K562 (cell line): ENCODE data around the gene RPL14. TPM values are rescaled to one million over a fixed set of nuclear protein-coding genes. Genes with fewer than 3 reads are reported as not detected.

Experiments used
- ETV5 ChIP-seq: sonication (generic); formaldehyde crosslinking; IDR thresholded peaks from 2 replicates; pipeline ENCODE4 v1.4.0; 2020; ENCODE audit warnings: low read depth, mild to moderate bottlenecking, missing genetic modification reagents
- FOXK1 ChIP-seq: sonication (generic); formaldehyde crosslinking; IDR thresholded peaks from 2 replicates; pipeline ENCODE4 v1.8.0; 2022; ENCODE audit warnings: missing genetic modification reagents, mild to moderate bottlenecking, borderline replicate concordance
- FOXK2 ChIP-seq, 2 experiments: fragments of 450-650 bp; IDR thresholded peaks in 1 of 2; conservative IDR thresholded peaks in 1 of 2; 2 replicates each; pipeline ENCODE4 v1.6.1; 2016; ENCODE audit warnings: low read depth in 2 of 2, mild to moderate bottlenecking in 1 of 2
- GABPB2 ChIP-seq: fragments of 250-450 bp; sonication (Bioruptor Pico); conservative IDR thresholded peaks from 2 replicates; pipeline ENCODE4 v1.5.1; 2021; ENCODE audit warnings: mild to moderate bottlenecking
- NEUROD1 ChIP-seq: fragments of 150-350 bp; IDR thresholded peaks from 2 replicates; pipeline ENCODE4 v1.6.1; 2014; ENCODE audit warnings: borderline replicate concordance, low read length, low read depth; ENCODE audit not compliant: partially characterized antibody
- NFE2 ChIP-seq: IDR thresholded peaks from 2 replicates; pipeline ENCODE4 v1.6.1; 2014; ENCODE audit warnings: antibody characterized with exemption, low read depth
- NFIC ChIP-seq: fragments of 450-650 bp; IDR thresholded peaks from 2 replicates; pipeline ENCODE4 v1.6.1; 2017; ENCODE audit warnings: mild to moderate bottlenecking, inconsistent platforms
- NR1H2 ChIP-seq: sonication (generic); formaldehyde crosslinking; IDR thresholded peaks from 2 replicates; pipeline ENCODE4 v1.4.0; 2020; ENCODE audit warnings: mild to moderate bottlenecking, missing genetic modification reagents
- NR3C1 ChIP-seq: sonication (generic); formaldehyde crosslinking; IDR thresholded peaks from 2 replicates; pipeline ENCODE4 v1.8.1; 2022; ENCODE audit warnings: missing genetic modification reagents
- PRMT5 ChIP-seq: sonication (generic); formaldehyde crosslinking; IDR thresholded peaks from 2 replicates; pipeline ENCODE4 v1.5.0; 2020; ENCODE audit warnings: missing genetic modification reagents
- PTRF ChIP-seq: fragments of 450-650 bp; IDR thresholded peaks from 2 replicates; pipeline ENCODE4 v1.6.1; 2016; ENCODE audit warnings: mild to moderate bottlenecking, missing genetic modification characterization, missing compliant biosample characterization
- RAD51 ChIP-seq: fragments of 450-650 bp; IDR thresholded peaks from 2 replicates; pipeline ENCODE4 v1.7.1; 2016; ENCODE audit warnings: low read depth, mild to moderate bottlenecking, borderline replicate concordance
- RBM22 ChIP-seq: fragments of 200-400 bp; formaldehyde crosslinking; IDR thresholded peaks from 2 replicates; pipeline ENCODE4 v1.6.1; 2018; ENCODE audit warnings: low read length, low read depth; ENCODE audit not compliant: poor library complexity, severe bottlenecking
- SOX6 ChIP-seq: fragments of 450-650 bp; IDR thresholded peaks from 2 replicates; pipeline ENCODE4 v1.6.1; 2014; ENCODE audit warnings: mild to moderate bottlenecking
- XRCC3 ChIP-seq: fragments of 450-650 bp; IDR thresholded peaks from 2 replicates; pipeline ENCODE4 v1.6.1; 2017; ENCODE audit warnings: mild to moderate bottlenecking, moderate library complexity
- ZNF584 ChIP-seq: fragments of 200-800 bp; sonication (Bioruptor generic); IDR thresholded peaks from 2 replicates; pipeline ENCODE4 v1.6.1; 2016; ENCODE audit warnings: low read depth, mild to moderate bottlenecking, missing genetic modification characterization, missing compliant biosample characterization
- ZNF707 ChIP-seq: fragments of 250-450 bp; sonication (Bioruptor Pico); conservative IDR thresholded peaks from 2 replicates; pipeline ENCODE4 v1.8.0; 2022; ENCODE audit warnings: inconsistent platforms, mild to moderate bottlenecking, moderate library complexity
- polyA plus RNA-seq, 8 experiments: library from polyadenylated mRNA; depleted of rRNA in 4 of 8; stranded (reverse) in 5 of 8; unstranded in 3 of 8; fragments of >200 nt; fragmentation: Nextera tagmentation in 2 of 8; fragmentation: Illumina TruSeq in 1 of 8; extraction: Ambion mirVana in 2 of 8; extraction: Trizol in 1 of 8; gene quantifications; 2 replicates each; pipeline versions ENCODE4 v1.2.1 to v1.2.3, GENCODE V29; 2011 to 2014; ENCODE audit warnings: inconsistent platforms in 1 of 8, missing spikeins in 1 of 8
- total RNA-seq, 7 experiments: library from RNA; depleted of rRNA in 6 of 7; stranded (reverse); fragments of >200 nt in 6 of 7; fragmentation: Illumina TruSeq in 2 of 7; extraction: Trizol in 2 of 7; gene quantifications; 2 replicates each; pipeline versions ENCODE4 v1.2.1 to v1.2.3, GENCODE V29; 2011 to 2021; ENCODE audit warnings: low replicate concordance in 1 of 7
- TF ChIP-seq, protein P1 (sequence below), 2 experiments: fragments of 250-450 bp in 1 of 2; fragments of 450-650 bp in 1 of 2; sonication (Bioruptor Pico) in 1 of 2; IDR thresholded peaks; 2 replicates each; pipeline versions ENCODE4 v1.6.1 to v1.8.0; 2016 to 2021; ENCODE audit warnings: mild to moderate bottlenecking in 2 of 2, moderate library complexity in 2 of 2, missing compliant biosample characterization in 1 of 2, missing genetic modification characterization in 1 of 2
- TF ChIP-seq, protein P2 (sequence below): fragments of 450-650 bp; IDR thresholded peaks from 2 replicates; pipeline ENCODE4 v1.6.1; 2014; ENCODE audit warnings: low read depth, mild to moderate bottlenecking, moderate library complexity, borderline replicate concordance
- TF ChIP-seq, protein P3 (sequence below): fragments of 200-800 bp; sonication (Bioruptor generic); IDR thresholded peaks from 2 replicates; pipeline ENCODE4 v1.6.1; 2016; ENCODE audit warnings: missing genetic modification characterization, missing compliant biosample characterization

Gene RPL14
- total and polyA plus RNA-seq, 9 of the 15 experiments (the other 6 are each of a cell fraction or from before 2014, with no cell fraction given), result 851 to 4,649 (median 2,133) TPM

DNA sequence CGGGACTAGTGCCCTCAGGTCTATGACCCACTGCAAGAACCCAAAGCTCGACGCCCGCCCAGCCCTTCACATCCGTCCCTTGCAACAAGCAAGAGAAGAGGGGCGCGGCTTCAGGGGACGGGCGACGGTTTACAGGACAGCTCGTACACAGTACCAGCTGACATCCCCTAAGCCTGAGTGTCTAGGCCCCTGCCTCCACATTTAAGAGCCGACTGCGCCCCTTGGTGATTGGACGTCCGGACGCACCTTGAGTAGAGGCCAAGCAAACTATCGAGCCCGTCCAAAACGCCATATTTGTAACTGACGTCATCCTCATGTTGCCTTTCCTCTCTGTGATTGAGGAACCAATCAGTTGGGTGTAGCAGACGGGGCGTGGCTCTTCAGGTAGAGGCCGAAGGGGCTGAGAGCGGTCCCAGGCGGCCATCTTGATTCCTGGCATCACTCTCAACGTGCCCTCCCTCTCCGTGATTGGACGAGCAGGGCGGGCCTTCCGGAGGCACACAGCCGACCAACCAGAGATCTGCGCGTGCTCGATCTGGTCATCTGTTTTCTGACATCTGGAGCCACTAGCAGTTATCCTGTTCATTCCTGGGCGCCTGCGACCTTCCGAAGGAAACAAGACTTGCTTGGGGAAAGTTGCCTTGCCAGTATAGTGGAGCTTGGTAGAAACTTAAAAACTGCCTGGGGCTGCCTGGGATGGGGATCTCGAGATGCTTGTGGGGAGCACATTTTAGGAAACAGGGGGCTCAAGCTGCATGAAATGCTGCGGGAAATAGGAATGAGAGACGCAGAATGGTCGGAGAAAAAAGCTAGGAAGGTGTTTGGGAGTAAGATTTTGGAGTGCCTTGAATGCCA, 4.0 kb upstream of the RPL14 start (continued):
- TF ChIP-seq, protein P1, sequence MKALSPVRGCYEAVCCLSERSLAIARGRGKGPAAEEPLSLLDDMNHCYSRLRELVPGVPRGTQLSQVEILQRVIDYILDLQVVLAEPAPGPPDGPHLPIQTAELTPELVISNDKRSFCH (CRISPR knock-in tag; IDR thresholded peaks at IDR 0.05), result no peak
- TF ChIP-seq, protein P1 (tag; IDR thresholded peaks at IDR 0.05), result peak; percentile 78; the same call in 1 of the 2 replicates
- TF ChIP-seq ZNF584 (CRISPR knock-in tag) (no peak; the same call in none of the 2 replicates), NFIC (peak; percentile 64), RAD51 (0 out of 2 replicates have a peak, but pooled peaks have one; percentile 16), NR3C1 (CRISPR knock-in tag) (no peak), ETV5 (CRISPR knock-in tag) (peak; percentile 83), PRMT5 (CRISPR knock-in tag) (no peak), NR1H2 (CRISPR knock-in tag) (no peak), FOXK1 (CRISPR knock-in tag) (peak; percentile 83; the same call in 1 of the 2 replicates), PTRF (tag) (no peak), RBM22 (no peak), SOX6 (no peak; the same call in none of the 2 replicates), GABPB2 (peak; percentile 68; the same call in 1 of the 2 replicates), XRCC3 (no peak), ZNF707 (CRISPR knock-in tag) (no peak), NFE2 (0 out of 2 replicates have a peak, but pooled peaks have one; percentile 29), FOXK2 (conservative IDR thresholded peaks at IDR 0.05 in 1 of 2, IDR thresholded peaks at IDR 0.05 in 1 of 2; ENCODE audit: low read depth in 2 of 2) (peak; percentile 95 to 97), NEUROD1 (peak; percentile 33)
- TF ChIP-seq, protein P2, sequence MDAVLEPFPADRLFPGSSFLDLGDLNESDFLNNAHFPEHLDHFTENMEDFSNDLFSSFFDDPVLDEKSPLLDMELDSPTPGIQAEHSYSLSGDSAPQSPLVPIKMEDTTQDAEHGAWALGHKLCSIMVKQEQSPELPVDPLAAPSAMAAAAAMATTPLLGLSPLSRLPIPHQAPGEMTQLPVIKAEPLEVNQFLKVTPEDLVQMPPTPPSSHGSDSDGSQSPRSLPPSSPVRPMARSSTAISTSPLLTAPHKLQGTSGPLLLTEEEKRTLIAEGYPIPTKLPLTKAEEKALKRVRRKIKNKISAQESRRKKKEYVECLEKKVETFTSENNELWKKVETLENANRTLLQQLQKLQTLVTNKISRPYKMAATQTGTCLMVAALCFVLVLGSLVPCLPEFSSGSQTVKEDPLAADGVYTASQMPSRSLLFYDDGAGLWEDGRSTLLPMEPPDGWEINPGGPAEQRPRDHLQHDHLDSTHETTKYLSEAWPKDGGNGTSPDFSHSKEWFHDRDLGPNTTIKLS, result 0 out of 2 replicates have a peak, but pooled peaks have one; percentile 49
- TF ChIP-seq, protein P3, sequence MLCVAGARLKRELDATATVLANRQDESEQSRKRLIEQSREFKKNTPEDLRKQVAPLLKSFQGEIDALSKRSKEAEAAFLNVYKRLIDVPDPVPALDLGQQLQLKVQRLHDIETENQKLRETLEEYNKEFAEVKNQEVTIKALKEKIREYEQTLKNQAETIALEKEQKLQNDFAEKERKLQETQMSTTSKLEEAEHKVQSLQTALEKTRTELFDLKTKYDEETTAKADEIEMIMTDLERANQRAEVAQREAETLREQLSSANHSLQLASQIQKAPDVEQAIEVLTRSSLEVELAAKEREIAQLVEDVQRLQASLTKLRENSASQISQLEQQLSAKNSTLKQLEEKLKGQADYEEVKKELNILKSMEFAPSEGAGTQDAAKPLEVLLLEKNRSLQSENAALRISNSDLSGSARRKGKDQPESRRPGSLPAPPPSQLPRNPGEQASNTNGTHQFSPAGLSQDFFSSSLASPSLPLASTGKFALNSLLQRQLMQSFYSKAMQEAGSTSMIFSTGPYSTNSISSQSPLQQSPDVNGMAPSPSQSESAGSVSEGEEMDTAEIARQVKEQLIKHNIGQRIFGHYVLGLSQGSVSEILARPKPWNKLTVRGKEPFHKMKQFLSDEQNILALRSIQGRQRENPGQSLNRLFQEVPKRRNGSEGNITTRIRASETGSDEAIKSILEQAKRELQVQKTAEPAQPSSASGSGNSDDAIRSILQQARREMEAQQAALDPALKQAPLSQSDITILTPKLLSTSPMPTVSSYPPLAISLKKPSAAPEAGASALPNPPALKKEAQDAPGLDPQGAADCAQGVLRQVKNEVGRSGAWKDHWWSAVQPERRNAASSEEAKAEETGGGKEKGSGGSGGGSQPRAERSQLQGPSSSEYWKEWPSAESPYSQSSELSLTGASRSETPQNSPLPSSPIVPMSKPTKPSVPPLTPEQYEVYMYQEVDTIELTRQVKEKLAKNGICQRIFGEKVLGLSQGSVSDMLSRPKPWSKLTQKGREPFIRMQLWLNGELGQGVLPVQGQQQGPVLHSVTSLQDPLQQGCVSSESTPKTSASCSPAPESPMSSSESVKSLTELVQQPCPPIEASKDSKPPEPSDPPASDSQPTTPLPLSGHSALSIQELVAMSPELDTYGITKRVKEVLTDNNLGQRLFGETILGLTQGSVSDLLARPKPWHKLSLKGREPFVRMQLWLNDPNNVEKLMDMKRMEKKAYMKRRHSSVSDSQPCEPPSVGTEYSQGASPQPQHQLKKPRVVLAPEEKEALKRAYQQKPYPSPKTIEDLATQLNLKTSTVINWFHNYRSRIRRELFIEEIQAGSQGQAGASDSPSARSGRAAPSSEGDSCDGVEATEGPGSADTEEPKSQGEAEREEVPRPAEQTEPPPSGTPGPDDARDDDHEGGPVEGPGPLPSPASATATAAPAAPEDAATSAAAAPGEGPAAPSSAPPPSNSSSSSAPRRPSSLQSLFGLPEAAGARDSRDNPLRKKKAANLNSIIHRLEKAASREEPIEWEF, result 0 out of 2 replicates have a peak, but pooled peaks have one; percentile 47
